Bronchial epithelial cell (primary cell): Measurements from ENCODE around the gene LAMA4. TPM values are rescaled to one million over a fixed set of nuclear protein-coding genes. Genes with fewer than 3 reads are reported as not detected.
A peak's percentile ranks its signal among the peaks of the same experiment; 100 is the strongest.

Experiments
- DNase-seq: peaks from one replicate; pipeline ENCODE4 v3.0.0-alpha.2; 2010; ENCODE audit warnings: low read depth
- FAIRE-seq: peaks from 2 replicates; lab custom pipeline; 2011; peaks lifted over from hg19 to GRCh38; lab: Jason Lieb, UNC
- H3K27me3 ChIP-seq: 2 replicates; pipeline ENCODE4 v1.5.1; 2011; ENCODE audit warnings: low read length; ENCODE audit not compliant: control insufficient read depth, insufficient read depth
- H3K36me3 ChIP-seq: 2 replicates; pipeline ENCODE4 v1.5.1; 2011; ENCODE audit warnings: low read length; ENCODE audit not compliant: control insufficient read depth, insufficient read depth
- H3K4me3 ChIP-seq: 2 replicates; pipeline ENCODE4 v1.5.1; 2011; ENCODE audit warnings: mild to moderate bottlenecking, low read depth, low read length, control low read depth
- total RNA-seq: library from RNA; depleted of rRNA; stranded (reverse); fragments of >200 nt; gene quantifications from 2 replicates; pipeline ENCODE4 v1.2.1, GENCODE V29; 2014
- TF ChIP-seq, protein P1 (sequence below): IDR thresholded peaks from 2 replicates; pipeline ENCODE4 v1.5.1; 2011; ENCODE audit warnings: mild to moderate bottlenecking, moderate library complexity, low read length, control low read depth, inconsistent platforms; ENCODE audit not compliant: insufficient read depth, severe bottlenecking

The LAMA4 gene
- total RNA-seq, 1 donor from 2014 or later = 5.5 TPM

- H3K36me3 ChIP-seq = no peaks in the 10 kb centered on the region
- FAIRE-seq (no peak), DNase-seq (no peak)
These were observed 31.1 kb downstream of the LAMA4 start for GRCh38 chr6:112223070-112223861.

DNA sequence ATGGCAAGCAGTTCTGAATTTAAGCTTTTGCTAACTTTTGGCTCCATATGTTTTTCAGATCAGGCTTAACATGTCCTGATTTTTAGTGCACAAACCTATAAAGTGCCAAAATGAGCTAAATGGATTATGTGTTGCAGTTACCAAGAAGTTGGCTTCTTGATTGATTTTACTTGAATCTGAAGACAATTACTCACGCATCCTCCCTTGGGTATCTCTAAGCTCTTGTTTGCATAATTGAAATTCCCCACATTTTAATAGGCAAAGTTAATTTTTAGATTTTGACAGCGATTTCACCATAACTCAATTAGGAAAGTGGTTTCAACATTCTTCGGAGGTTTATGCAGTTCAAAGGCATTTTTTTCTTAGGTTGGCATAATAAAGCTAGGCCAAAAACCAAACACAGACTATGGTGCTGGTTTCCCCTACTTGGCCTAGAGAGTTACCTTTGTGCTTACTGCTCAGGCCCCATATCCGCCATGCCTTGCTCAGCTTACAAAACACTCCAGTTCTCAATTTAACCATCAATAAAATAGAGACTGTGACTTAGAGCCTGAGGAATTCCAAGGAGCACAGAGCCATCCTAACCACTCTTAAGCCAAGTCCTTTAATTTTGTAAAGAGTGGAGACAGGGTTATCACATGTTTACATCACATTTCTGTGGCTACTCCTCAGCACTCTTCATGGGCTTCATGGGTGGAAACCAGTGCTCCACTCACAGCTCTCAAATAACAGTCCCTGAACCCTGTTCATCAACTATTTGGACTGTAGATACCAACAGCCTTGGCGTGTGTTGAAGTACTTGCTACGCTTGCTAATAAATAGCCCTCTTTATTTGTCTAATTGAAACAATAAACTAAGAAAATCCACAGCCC is 32.1 kb downstream of the LAMA4 start:
- H3K4me3 ChIP-seq = no peak overlapping the region
- no peak for FAIRE-seq
- TF ChIP-seq, protein P1, sequence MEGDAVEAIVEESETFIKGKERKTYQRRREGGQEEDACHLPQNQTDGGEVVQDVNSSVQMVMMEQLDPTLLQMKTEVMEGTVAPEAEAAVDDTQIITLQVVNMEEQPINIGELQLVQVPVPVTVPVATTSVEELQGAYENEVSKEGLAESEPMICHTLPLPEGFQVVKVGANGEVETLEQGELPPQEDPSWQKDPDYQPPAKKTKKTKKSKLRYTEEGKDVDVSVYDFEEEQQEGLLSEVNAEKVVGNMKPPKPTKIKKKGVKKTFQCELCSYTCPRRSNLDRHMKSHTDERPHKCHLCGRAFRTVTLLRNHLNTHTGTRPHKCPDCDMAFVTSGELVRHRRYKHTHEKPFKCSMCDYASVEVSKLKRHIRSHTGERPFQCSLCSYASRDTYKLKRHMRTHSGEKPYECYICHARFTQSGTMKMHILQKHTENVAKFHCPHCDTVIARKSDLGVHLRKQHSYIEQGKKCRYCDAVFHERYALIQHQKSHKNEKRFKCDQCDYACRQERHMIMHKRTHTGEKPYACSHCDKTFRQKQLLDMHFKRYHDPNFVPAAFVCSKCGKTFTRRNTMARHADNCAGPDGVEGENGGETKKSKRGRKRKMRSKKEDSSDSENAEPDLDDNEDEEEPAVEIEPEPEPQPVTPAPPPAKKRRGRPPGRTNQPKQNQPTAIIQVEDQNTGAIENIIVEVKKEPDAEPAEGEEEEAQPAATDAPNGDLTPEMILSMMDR = no peak
- H3K36me3 ChIP-seq = no peaks in the 10 kb centered on the region
- H3K27me3 ChIP-seq = no peaks in the 10 kb centered on the region
- DNase-seq = no peak

More at GRCh38 chr6:112223070-112223861, 31.1 kb downstream of the LAMA4 start:
- TF ChIP-seq, protein P1 = no peak
- Histone ChIP-seq H3K4me3 (no peak overlapping the region), H3K27me3 (no peaks in the 10 kb centered on the region)

DNA sequence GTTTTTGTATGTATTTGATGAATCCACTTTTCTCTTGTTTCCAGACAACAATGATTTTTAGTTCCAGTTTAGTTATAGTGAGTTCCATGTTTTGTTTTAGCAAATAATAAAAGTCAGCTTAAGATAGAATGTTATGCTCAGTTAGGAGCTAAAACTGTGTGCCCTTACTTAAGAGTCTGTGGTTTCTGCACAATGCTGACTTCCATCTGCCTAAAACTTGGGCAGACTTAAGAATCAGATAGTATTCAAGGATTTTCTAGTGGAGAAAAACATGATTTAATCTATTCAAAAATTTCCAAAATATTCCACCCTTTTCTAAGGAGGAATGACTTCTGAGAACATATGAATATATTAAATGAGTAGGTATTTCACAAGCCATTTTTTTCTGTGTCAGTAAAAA is 32.8 kb downstream of the LAMA4 start:
- TF ChIP-seq, protein P1 = no peak
- no peaks in the 10 kb centered on the region for H3K27me3 ChIP-seq
- no peak for DNase-seq
- H3K36me3 ChIP-seq = no peaks in the 10 kb centered on the region
- no peak for FAIRE-seq
- H3K4me3 ChIP-seq = no peak overlapping the region

GRCh38 chr6:112218563-112218962 is 35.8 kb downstream of the LAMA4 start:
- TF ChIP-seq, protein P1 = no peak
- no peaks in the 10 kb centered on the region for H3K27me3 ChIP-seq
- no peaks in the 10 kb centered on the region for H3K36me3 ChIP-seq
- H3K4me3 ChIP-seq = no peak overlapping the region
- FAIRE-seq (no peak), DNase-seq (no peak)

DNA sequence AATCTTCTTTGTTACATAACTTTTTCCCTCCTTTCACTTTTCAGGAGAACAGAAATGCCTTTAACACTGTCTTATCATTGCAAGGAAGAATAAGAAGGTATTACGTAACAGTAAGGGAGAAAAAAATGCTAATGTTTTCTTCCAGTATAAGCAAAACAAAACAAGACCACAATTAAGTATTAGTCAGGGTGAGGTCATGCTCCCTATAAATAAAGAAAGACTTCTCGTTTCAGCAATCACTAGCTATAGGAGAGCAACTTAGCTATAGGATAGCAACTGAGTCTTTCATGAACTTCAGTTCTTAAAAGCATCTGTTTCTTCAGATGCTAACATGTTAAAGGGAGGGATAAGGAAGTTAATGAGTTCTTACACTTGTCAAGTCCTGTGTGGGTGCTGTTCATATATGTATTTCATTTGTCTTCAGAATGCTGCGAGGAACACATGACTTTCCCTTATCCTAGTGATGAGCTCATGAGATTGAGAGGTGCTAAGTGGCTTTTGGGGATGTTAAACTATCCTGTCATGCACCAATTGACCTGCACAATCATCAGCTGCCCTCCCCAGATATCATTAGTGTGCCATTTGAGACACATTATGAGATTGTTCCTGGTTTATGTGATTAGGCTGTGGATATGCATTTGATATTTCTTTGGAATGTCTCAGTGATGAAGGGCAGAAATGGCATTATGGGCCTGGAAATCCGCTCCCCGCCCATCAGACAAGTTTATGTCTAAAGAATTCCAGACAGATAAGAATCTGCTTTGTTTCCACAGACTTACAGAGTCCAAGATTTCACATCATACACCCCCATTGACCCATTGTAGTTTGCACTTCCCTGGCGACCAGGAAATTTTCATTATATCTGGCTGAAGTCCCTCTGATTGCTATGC is 37.5 kb downstream of the LAMA4 start:
- TF ChIP-seq, protein P1 = no peak
- Histone ChIP-seq H3K27me3 (no peaks in the 10 kb centered on the region), H3K36me3 (no peaks in the 10 kb centered on the region), H3K4me3 (no peak overlapping the region)
- FAIRE-seq (no peak), DNase-seq (peak; percentile 97)
